OCI-LY1 (cell line): ENCODE data around the gene B3GALNT2.

Experiments used
- CTCF ChIP-seq: fragments of 200-600 bp; sonication (generic), shearing (Covaris generic); IDR thresholded peaks from 2 replicates; pipeline ENCODE4 v1.5.1; 2017; ENCODE audit warnings: mild to moderate bottlenecking, antibody characterized with exemption, low read length, moderate library complexity, mixed read lengths
- EZH2 ChIP-seq: fragments of 200-600 bp; sonication (generic), shearing (Covaris generic); IDR thresholded peaks from 2 replicates; pipeline ENCODE4 v1.8.0; 2017; ENCODE audit warnings: borderline replicate concordance, mixed run types, mild to moderate bottlenecking, antibody characterized with exemption, low read length, moderate library complexity, mixed read lengths

- TF ChIP-seq CTCF: no peak
- TF ChIP-seq EZH2: no peak
Observed at GRCh38 chr1:235533476-235534168, 29.4 kb upstream of the B3GALNT2 start.
